HCT116 (cell line): ENCODE data around the gene UPF3A.

ENCODE experiments used
- CTCF ChIP-seq, 3 experiments: fragments of 200-600 bp in 1 of 3; sonication (generic) in 1 of 3; IDR thresholded peaks in 2 of 3; conservative IDR thresholded peaks in 1 of 3; 2 replicates each; pipeline ENCODE4 v1.5.1; 2012 to 2017; ENCODE audit warnings: low read depth in 2 of 3, low read length in 2 of 3, antibody characterized with exemption in 1 of 3, borderline replicate concordance in 1 of 3, control low read depth in 1 of 3, mild to moderate bottlenecking in 1 of 3, mixed read lengths in 1 of 3, mixed run types in 1 of 3, moderate library complexity in 1 of 3; ENCODE audit not compliant: insufficient read depth in 1 of 3
- EZH2 ChIP-seq: fragments of 200-600 bp; sonication (generic); IDR thresholded peaks from 2 replicates; pipeline ENCODE4 v1.6.1; 2017; ENCODE audit warnings: antibody characterized with exemption, mixed run types
- POLR2A ChIP-seq: IDR thresholded peaks from 2 replicates; pipeline ENCODE4 v1.7.0; 2011; ENCODE audit warnings: borderline replicate concordance; ENCODE audit not compliant: insufficient read depth, insufficient read length; ENCODE audit errors: extremely low read depth
- RAD21 ChIP-seq: IDR thresholded peaks from 2 replicates; pipeline ENCODE4 v1.6.1; 2012; ENCODE audit warnings: low read depth, mild to moderate bottlenecking
- YY1 ChIP-seq: IDR thresholded peaks from 2 replicates; pipeline ENCODE4 v1.6.1; 2011; ENCODE audit warnings: low read length, low read depth, moderate library complexity, mild to moderate bottlenecking; ENCODE audit not compliant: insufficient replicate concordance; ENCODE audit errors: extremely low read depth
- ZBTB33 ChIP-seq: IDR thresholded peaks from 2 replicates; pipeline ENCODE4 v1.6.1; 2011; ENCODE audit warnings: mild to moderate bottlenecking, low read length, moderate library complexity; ENCODE audit not compliant: insufficient replicate concordance; ENCODE audit errors: extremely low read depth

GRCh38 chr13:114272977-114273376 is 8.4 kb upstream of the UPF3A start:
- TF ChIP-seq ZBTB33 (no peak), CTCF (IDR thresholded peaks at IDR 0.05 in 2 of 3, conservative IDR thresholded peaks at IDR 0.05 in 1 of 3; ENCODE audit: borderline replicate concordance in 1 of 3, insufficient read depth in 1 of 3, low read depth in 2 of 3, low read length in 2 of 3) (no peak), EZH2 (no peak), YY1 (no peak), RAD21 (no peak), POLR2A (no peak)
